C4-2B (cell line): Measurements from ENCODE around the gene RFWD3.

Experiments used
- CTCF ChIP-seq: fragments of 450-650 bp; conservative IDR thresholded peaks from 2 replicates; pipeline ENCODE4 v1.5.1; 2017; ENCODE audit warnings: mild to moderate bottlenecking
- ZFX ChIP-seq: fragments of 450-650 bp; IDR thresholded peaks from 2 replicates; pipeline ENCODE4 v1.6.1; 2017

- TF ChIP-seq CTCF: no peak
- no peak for TF ChIP-seq ZFX
These were observed 59.2 kb downstream of the RFWD3 start for GRCh38 chr16:74607310-74607961.
